ENCODE data around the gene UNC13A.

Gene UNC13A

GRCh38 chr19:17665058-17665457 is 23.1 kb downstream of the UNC13A start:
- no peak for DNase-seq (ENCODE audit: low read depth)

- DNase-seq (ENCODE audit: low read depth): no peak
Observed at GRCh38 chr19:17659996-17660395, 28.2 kb downstream of the UNC13A start.

GRCh38 chr19:17658666-17659065 is 29.5 kb downstream of the UNC13A start:
- DNase-seq (ENCODE audit: low read depth): peak; percentile 36

GRCh38 chr19:17658240-17658639 is 29.9 kb downstream of the UNC13A start:
- DNase-seq (ENCODE audit: low read depth): no peak

GRCh38 chr19:17656970-17657369 is 31.2 kb downstream of the UNC13A start:
- no peak for DNase-seq (ENCODE audit: low read depth)

GRCh38 chr19:17655751-17656472 is 32.2 kb downstream of the UNC13A start:
- no peak for DNase-seq (ENCODE audit: low read depth)

GRCh38 chr19:17654993-17655392 is 33.2 kb downstream of the UNC13A start:
- DNase-seq (ENCODE audit: low read depth): no peak

- DNase-seq (ENCODE audit: low read depth): no peak
Observed at GRCh38 chr19:17652627-17653026, 35.5 kb downstream of the UNC13A start.

GRCh38 chr19:17648786-17649185 is 39.4 kb downstream of the UNC13A start:
- no peak for DNase-seq (ENCODE audit: low read depth)

- DNase-seq (ENCODE audit: low read depth): no peak
Observed at GRCh38 chr19:17648097-17648660, 40.0 kb downstream of the UNC13A start.

- no peak for DNase-seq (ENCODE audit: low read depth)
Observed at GRCh38 chr19:17647071-17648020, 40.8 kb downstream of the UNC13A start.

- no peak for DNase-seq (ENCODE audit: low read depth)
Observed at GRCh38 chr19:17646441-17646840, 41.7 kb downstream of the UNC13A start.

- DNase-seq (ENCODE audit: low read depth): no peak
Observed at GRCh38 chr19:17645339-17645963, 42.7 kb downstream of the UNC13A start.

- no peak for DNase-seq (ENCODE audit: low read depth)
Observed at GRCh38 chr19:17642656-17643055, 45.5 kb downstream of the UNC13A start.

GRCh38 chr19:17641846-17642245 is 46.3 kb downstream of the UNC13A start:
- no peak for DNase-seq (ENCODE audit: low read depth)

- no peak for DNase-seq (ENCODE audit: low read depth)
Observed at GRCh38 chr19:17641181-17641580, 47.0 kb downstream of the UNC13A start.

- DNase-seq (ENCODE audit: low read depth): no peak
Observed at GRCh38 chr19:17633700-17634099, 54.5 kb downstream of the UNC13A start.

- no peak for DNase-seq (ENCODE audit: low read depth)
Observed at GRCh38 chr19:17632577-17632976, 55.6 kb downstream of the UNC13A start.

GRCh38 chr19:17629760-17630159 is 58.4 kb downstream of the UNC13A start:
- DNase-seq (ENCODE audit: low read depth): no peak

GRCh38 chr19:17627921-17628320 is 60.2 kb downstream of the UNC13A start:
- no peak for DNase-seq (ENCODE audit: low read depth)

- DNase-seq (ENCODE audit: low read depth): no peak
Observed at GRCh38 chr19:17627161-17627560, 61.0 kb downstream of the UNC13A start.

GRCh38 chr19:17626456-17627015 is 61.6 kb downstream of the UNC13A start:
- no peak for DNase-seq (ENCODE audit: low read depth)
